HepG2 (cell line): ENCODE data around the gene TMEM225B.

Experiments
- CCAR2 ChIP-seq: fragments of 200-400 bp; formaldehyde crosslinking; optimal IDR thresholded peaks from 2 replicates; pipeline ENCODE3; 2018; ENCODE audit warnings: low read depth, mild to moderate bottlenecking, low read length, moderate library complexity
- EZH2 ChIP-seq: conservative IDR thresholded peaks from 2 replicates; pipeline ENCODE4 v1.6.1; 2012; ENCODE audit warnings: mild to moderate bottlenecking, low read depth, low read length, moderate library complexity
- FOSL2 ChIP-seq: sonication (generic); formaldehyde crosslinking; IDR thresholded peaks from 2 replicates; pipeline ENCODE4 v1.4.0; 2020; ENCODE audit warnings: missing genetic modification reagents
- HDAC6 ChIP-seq: fragments of 200-600 bp; sonication (generic); IDR thresholded peaks from 2 replicates; pipeline ENCODE4 v1.7.0; 2017; ENCODE audit warnings: mild to moderate bottlenecking, antibody characterized with exemption, low read length, low read depth
- ZFX ChIP-seq: sonication (generic); formaldehyde crosslinking; IDR thresholded peaks from 2 replicates; pipeline ENCODE4 v1.4.0; 2020; ENCODE audit warnings: mild to moderate bottlenecking, low read depth, missing genetic modification reagents, moderate library complexity
- ZNF572 ChIP-seq: sonication (generic); formaldehyde crosslinking; IDR thresholded peaks from 2 replicates; pipeline ENCODE4 v1.5.1; 2020; ENCODE audit warnings: mild to moderate bottlenecking, missing genetic modification reagents
- ZZZ3 ChIP-seq: sonication (generic); formaldehyde crosslinking; IDR thresholded peaks from 2 replicates; pipeline ENCODE4 v1.4.0; 2020; ENCODE audit warnings: missing genetic modification reagents, mild to moderate bottlenecking, borderline replicate concordance
- TF ChIP-seq, protein P1 (sequence below): sonication (generic); formaldehyde crosslinking; IDR thresholded peaks from 2 replicates; pipeline ENCODE4 v1.5.0; 2020; ENCODE audit warnings: mild to moderate bottlenecking, missing genetic modification reagents, moderate library complexity

GRCh38 chr7:99594948-99595745, 2.9 kb upstream of the TMEM225B start:
- TF ChIP-seq ZNF572 (CRISPR knock-in tag) (no peak), ZZZ3 (CRISPR knock-in tag) (no peak), FOSL2 (CRISPR knock-in tag) (no peak), CCAR2 (no peak), ZFX (CRISPR knock-in tag) (no peak), EZH2 (no peak), HDAC6 (no peak)
- TF ChIP-seq, protein P1, sequence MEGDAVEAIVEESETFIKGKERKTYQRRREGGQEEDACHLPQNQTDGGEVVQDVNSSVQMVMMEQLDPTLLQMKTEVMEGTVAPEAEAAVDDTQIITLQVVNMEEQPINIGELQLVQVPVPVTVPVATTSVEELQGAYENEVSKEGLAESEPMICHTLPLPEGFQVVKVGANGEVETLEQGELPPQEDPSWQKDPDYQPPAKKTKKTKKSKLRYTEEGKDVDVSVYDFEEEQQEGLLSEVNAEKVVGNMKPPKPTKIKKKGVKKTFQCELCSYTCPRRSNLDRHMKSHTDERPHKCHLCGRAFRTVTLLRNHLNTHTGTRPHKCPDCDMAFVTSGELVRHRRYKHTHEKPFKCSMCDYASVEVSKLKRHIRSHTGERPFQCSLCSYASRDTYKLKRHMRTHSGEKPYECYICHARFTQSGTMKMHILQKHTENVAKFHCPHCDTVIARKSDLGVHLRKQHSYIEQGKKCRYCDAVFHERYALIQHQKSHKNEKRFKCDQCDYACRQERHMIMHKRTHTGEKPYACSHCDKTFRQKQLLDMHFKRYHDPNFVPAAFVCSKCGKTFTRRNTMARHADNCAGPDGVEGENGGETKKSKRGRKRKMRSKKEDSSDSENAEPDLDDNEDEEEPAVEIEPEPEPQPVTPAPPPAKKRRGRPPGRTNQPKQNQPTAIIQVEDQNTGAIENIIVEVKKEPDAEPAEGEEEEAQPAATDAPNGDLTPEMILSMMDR (CRISPR knock-in tag) = no peak
